IgD-negative memory B cell (primary cell): Measurements from ENCODE around the gene PKP3. TPM values are rescaled to one million over a fixed set of nuclear protein-coding genes. Genes with fewer than 3 reads are reported as not detected.
"Not testable (repeated sequence)": the region's sequence is repeated elsewhere in the genome, so short reads cannot be mapped to it uniquely, and the experiment has no call there.

Source experiments
- H3K27ac Mint-ChIP-seq, 3 donors: one replicate each; pipeline ENCODE4 v1.8.0; 2020 to 2022; ENCODE audit warnings: mild to moderate bottlenecking in 3 of 3, mixed read lengths in 3 of 3, moderate library complexity in 1 of 3
- H3K27me3 Mint-ChIP-seq: one replicate; pipeline ENCODE4 v1.8.0; 2021; ENCODE audit warnings: mixed read lengths
- H3K36me3 Mint-ChIP-seq: one replicate; pipeline ENCODE4 v1.8.0; 2020; ENCODE audit warnings: mild to moderate bottlenecking, mixed read lengths
- H3K4me1 Mint-ChIP-seq, 3 donors: one replicate each; pipeline ENCODE4 v1.8.0; 2020 to 2022; ENCODE audit warnings: mixed read lengths in 3 of 3, mild to moderate bottlenecking in 1 of 3
- H3K4me3 Mint-ChIP-seq, 4 donors: one replicate each; pipeline ENCODE4 v1.8.0; 2020 to 2022; ENCODE audit warnings: mild to moderate bottlenecking in 4 of 4, mixed read lengths in 4 of 4, moderate library complexity in 3 of 4
- H3K9me3 Mint-ChIP-seq, 3 donors: one replicate each; pipeline ENCODE4 v1.8.0; 2020 to 2021; ENCODE audit warnings: mixed read lengths in 3 of 3, mild to moderate bottlenecking in 1 of 3
- polyA plus RNA-seq: library from polyadenylated mRNA; unstranded; fragments of 300-500 nt; fragmentation: Illumina TruSeq; gene quantifications from one replicate; pipeline ENCODE4 v1.2.3, GENCODE V29; 2021

PKP3 gene
- polyA plus RNA-seq, 1 donor from 2014 or later: not detected

DNA sequence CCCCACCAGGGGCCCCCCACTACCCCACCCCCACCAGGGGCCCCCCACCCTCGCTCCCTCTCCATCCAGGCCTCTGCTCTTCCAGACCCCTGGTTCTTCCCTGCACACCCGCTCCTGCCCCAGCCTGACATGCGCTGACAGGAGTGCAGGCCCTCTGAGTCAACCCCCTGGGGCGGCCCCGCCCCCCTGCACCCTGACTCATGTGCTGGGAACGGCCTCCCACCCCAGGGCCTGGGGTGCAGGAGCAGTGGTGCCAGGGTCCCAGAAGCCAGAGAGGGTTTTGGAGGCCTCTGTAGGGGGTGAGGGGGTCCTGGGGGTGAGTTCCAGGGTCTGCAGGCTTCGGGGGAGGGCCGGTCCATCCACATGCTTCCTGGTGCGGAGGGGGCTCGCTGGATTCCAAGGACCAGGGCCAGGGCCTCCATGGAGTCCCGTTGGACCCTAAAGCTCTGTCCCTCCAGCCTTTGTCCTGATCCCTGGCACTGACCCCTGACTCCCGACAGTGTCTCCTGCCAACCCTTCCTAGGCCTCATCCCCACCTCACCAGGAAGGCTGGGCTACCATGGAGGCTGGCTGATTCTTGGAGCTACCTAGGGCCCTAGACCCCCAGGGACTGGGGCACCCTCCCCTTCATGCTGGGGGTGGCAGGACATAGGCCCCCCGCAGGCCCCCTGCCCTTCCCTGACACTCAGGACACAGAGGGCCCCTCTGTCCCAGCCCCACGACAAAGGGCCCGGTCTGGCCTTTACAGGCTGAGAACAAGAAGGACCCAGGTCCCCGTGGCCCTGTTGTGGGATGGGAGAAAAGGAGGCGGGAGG lies 583 bp upstream of the PKP3 start:
- Mint-ChIP-seq H3K27ac (no peak overlapping the region), H3K4me1 (peaks cover 0 to 2% (median 0%) of the 10 kb centered on the region in 3 donors), H3K27me3 (no peaks in the 10 kb centered on the region), H3K9me3 (no peaks in the 10 kb centered on the region), H3K36me3 (no peaks in the 10 kb centered on the region), H3K4me3 (no peak overlapping the region)

DNA sequence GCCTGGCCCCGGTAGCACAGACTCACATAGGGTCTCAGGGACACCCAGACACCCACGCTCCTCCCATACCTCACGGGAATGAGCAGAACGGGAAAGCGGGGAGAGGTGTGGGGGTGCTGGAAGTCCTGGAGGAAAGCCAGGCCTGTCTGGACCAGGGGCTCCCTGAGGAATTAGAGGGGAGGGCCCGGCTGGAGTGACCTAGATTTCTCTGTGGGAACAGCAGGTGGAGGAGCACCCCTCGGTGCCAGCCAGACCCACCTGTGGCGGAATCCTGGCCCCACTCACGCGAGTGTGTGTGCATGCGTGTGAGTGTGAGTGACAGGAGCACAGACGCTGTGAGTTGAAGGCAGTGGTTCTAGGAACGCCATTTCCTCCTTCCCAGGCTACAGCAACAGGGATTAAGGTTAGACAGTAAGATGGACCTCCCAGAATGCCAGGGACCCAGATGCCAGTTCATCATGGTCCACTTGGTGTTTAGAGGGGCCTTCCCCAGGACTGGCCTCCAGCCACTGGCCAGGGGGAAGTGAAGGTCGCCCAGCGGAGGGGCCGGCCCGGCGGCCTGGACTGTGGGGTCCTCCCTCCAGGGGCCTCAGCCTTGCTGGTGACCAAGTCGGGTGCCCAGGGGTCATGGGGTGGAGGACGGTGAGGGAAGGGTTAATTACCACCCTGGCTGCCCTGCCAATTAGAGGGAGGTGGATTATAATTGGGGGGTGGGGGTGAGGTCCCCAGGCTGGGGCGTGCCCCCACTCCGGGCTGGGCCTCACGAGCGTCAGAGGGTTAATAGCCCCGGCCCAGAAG lies 1.0 kb downstream of the PKP3 start:
- Mint-ChIP-seq H3K4me3 (no peak overlapping the region), H3K27me3 (peaks cover 5% of the 10 kb centered on the region), H3K9me3 (no peaks in the 10 kb centered on the region), H3K4me1 (peaks cover 0 to 2% (median 0%) of the 10 kb centered on the region in 3 donors), H3K27ac (no peak overlapping the region), H3K36me3 (no peaks in the 10 kb centered on the region)

- H3K27ac Mint-ChIP-seq: no peak overlapping the region
- H3K36me3 Mint-ChIP-seq: no peaks in the 10 kb centered on the region
- peaks cover 0 to 2% (median 0%) of the 10 kb centered on the region in 3 donors for H3K4me1 Mint-ChIP-seq
- peaks cover 5% of the 10 kb centered on the region for H3K27me3 Mint-ChIP-seq
- H3K9me3 Mint-ChIP-seq: no peaks in the 10 kb centered on the region
- peak overlapping the region in 1 of 4 donors; percentile 78 for H3K4me3 Mint-ChIP-seq
Observed at GRCh38 chr11:395866-396265, 1.9 kb downstream of the PKP3 start.

DNA sequence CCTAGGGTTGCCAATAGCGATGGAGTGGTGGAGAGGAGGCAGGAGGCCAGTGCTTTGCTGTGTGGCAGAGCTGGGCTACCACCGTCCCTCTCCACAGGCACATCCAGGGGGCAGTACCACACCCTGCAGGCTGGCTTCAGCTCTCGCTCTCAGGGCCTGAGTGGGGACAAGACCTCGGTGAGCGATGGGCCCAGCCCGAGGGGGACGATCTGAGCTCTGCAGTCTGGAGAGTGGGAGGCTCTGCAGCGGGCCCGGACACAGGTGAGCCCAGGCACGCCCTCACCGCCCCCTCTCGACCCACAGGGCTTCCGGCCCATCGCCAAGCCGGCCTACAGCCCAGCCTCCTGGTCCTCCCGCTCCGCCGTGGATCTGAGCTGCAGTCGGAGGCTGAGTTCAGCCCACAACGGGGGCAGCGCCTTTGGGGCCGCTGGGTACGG lies 2.5 kb downstream of the PKP3 start:
- Mint-ChIP-seq H3K4me3 (peak overlapping the region in 3 of 4 donors; percentile 59 to 78 (median 63)), H3K27me3 (peaks cover 5% of the 10 kb centered on the region), H3K4me1 (peaks cover 0 to 2% (median 0%) of the 10 kb centered on the region in 3 donors), H3K36me3 (no peaks in the 10 kb centered on the region), H3K9me3 (no peaks in the 10 kb centered on the region), H3K27ac (no peak overlapping the region)

DNA sequence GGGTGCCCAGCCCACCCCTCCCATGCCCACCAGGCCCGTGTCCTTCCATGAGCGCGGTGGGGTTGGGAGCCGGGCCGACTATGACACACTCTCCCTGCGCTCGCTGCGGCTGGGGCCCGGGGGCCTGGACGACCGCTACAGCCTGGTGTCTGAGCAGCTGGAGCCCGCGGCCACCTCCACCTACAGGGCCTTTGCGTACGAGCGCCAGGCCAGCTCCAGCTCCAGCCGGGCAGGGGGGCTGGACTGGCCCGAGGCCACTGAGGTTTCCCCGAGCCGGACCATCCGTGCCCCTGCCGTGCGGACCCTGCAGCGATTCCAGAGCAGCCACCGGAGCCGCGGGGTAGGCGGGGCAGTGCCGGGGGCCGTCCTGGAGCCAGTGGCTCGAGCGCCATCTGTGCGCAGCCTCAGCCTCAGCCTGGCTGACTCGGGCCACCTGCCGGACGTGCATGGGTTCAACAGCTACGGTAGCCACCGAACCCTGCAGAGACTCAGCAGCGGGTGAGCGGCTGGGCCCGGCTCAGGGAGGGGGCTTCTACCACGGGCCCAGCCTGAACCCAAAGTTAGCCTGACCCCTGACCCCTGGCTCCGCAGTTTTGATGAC lies 3.0 kb downstream of the PKP3 start:
- Mint-ChIP-seq H3K4me1 (peaks cover 0 to 2% (median 0%) of the 10 kb centered on the region in 3 donors), H3K9me3 (no peaks in the 10 kb centered on the region), H3K4me3 (peak overlapping the region in 3 of 4 donors; percentile 27 to 78 (median 59)), H3K27me3 (peaks cover 5% of the 10 kb centered on the region), H3K27ac (no peak overlapping the region), H3K36me3 (no peaks in the 10 kb centered on the region)

- H3K36me3 Mint-ChIP-seq: no peaks in the 10 kb centered on the region
- H3K4me1 Mint-ChIP-seq: peaks cover 0 to 2% (median 0%) of the 10 kb centered on the region in 3 donors
- H3K27me3 Mint-ChIP-seq: peaks cover 5% of the 10 kb centered on the region
- H3K4me3 Mint-ChIP-seq: no peak overlapping the region
- peak overlapping the region in 1 of 3 donors; percentile 42 for H3K27ac Mint-ChIP-seq
- no peaks in the 10 kb centered on the region for H3K9me3 Mint-ChIP-seq
Observed at GRCh38 chr11:398826-399225, 4.8 kb downstream of the PKP3 start.

GRCh38 chr11:399731-400211 lies 5.8 kb downstream of the PKP3 start:
- Mint-ChIP-seq H3K9me3 (no peaks in the 10 kb centered on the region), H3K27me3 (peaks cover 10% of the 10 kb centered on the region), H3K27ac (no peak overlapping the region), H3K36me3 (no peaks in the 10 kb centered on the region), H3K4me1 (peaks cover 0 to 2% (median 0%) of the 10 kb centered on the region in 3 donors), H3K4me3 (no peak overlapping the region)

GRCh38 chr11:400241-400689 lies 6.3 kb downstream of the PKP3 start:
- Mint-ChIP-seq H3K4me1 (peaks cover 0 to 2% (median 0%) of the 10 kb centered on the region in 3 donors), H3K36me3 (peaks cover under 1% of the 10 kb centered on the region), H3K9me3 (no peaks in the 10 kb centered on the region), H3K4me3 (no peak overlapping the region), H3K27ac (no peak overlapping the region), H3K27me3 (peaks cover 10% of the 10 kb centered on the region)

DNA sequence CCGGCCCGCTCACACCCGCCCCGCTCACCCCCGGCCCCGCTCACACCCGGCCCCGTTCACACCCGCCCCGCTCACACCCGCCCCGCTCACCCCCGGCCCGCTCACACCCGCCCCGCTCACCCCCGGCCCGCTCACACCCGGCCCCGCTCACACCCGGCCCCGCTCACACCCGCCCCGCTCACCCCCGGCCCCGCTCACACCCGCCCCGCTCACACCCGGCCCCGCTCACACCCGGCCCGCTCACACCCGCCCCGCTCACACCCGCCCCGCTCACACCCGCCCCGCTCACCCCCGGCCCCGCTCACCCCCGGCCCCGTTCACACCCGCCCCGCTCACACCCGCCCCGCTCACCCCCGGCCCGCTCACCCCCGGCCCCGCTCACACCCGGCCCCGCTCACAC lies 7.2 kb downstream of the PKP3 start:
- not testable (repeated sequence) for H3K9me3 Mint-ChIP-seq, H3K36me3 Mint-ChIP-seq, H3K27ac Mint-ChIP-seq, H3K4me3 Mint-ChIP-seq, H3K4me1 Mint-ChIP-seq
- H3K27me3 Mint-ChIP-seq: peaks cover 10% of the 10 kb centered on the region

- H3K27ac Mint-ChIP-seq: peak overlapping the region in 1 of 3 donors; percentile 31
- peaks cover 0 to 2% (median 0%) of the 10 kb centered on the region in 3 donors for H3K4me1 Mint-ChIP-seq
- peaks cover 1% of the 10 kb centered on the region for H3K36me3 Mint-ChIP-seq
- H3K27me3 Mint-ChIP-seq: peaks cover 10% of the 10 kb centered on the region
- H3K4me3 Mint-ChIP-seq: no peak overlapping the region
- no peaks in the 10 kb centered on the region for H3K9me3 Mint-ChIP-seq
Observed at GRCh38 chr11:403021-403760, 9.2 kb downstream of the PKP3 start.

GRCh38 chr11:403761-404431 lies 9.9 kb downstream of the PKP3 start:
- H3K4me3 Mint-ChIP-seq: no peak overlapping the region
- peak overlapping the region in 1 of 3 donors; percentile 58 for H3K27ac Mint-ChIP-seq
- peaks cover 1% of the 10 kb centered on the region for H3K36me3 Mint-ChIP-seq
- H3K4me1 Mint-ChIP-seq: peaks cover 0 to 2% (median 0%) of the 10 kb centered on the region in 3 donors
- peaks cover 10% of the 10 kb centered on the region for H3K27me3 Mint-ChIP-seq
- no peaks in the 10 kb centered on the region for H3K9me3 Mint-ChIP-seq

DNA sequence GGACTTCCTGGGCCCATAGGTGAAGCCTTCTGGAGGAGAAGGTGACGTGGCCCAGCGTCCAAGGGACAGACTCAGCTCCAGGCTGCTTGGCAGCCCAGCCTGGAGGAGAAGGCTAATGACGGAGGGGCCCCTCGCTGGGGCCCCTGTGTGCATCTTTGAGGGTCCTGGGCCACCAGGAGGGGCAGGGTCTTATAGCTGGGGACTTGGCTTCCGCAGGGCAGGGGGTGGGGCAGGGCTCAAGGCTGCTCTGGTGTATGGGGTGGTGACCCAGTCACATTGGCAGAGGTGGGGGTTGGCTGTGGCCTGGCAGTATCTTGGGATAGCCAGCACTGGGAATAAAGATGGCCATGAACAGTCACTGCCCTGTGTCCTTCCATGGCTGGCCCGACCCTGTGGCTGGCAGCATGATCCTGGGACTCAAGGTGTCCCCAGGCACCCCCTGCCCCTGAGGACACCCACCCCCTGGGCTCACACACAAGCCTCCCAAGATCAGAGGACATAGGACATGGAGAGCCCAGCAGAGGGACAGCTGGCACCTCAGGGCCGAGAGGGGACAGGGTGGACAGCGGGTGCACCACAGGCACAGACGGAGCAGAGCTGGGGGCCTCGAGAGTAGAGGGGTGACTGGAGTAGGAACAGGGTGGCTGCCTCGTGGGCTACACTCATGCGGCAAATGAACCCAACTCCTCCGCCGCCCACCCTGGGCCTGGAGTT lies 10.7 kb downstream of the PKP3 start:
- Mint-ChIP-seq H3K36me3 (peaks cover 1% of the 10 kb centered on the region), H3K27ac (peak overlapping the region in 1 of 3 donors; percentile 64), H3K9me3 (no peaks in the 10 kb centered on the region), H3K4me3 (peak overlapping the region in 1 of 4 donors; percentile 45), H3K27me3 (peaks cover 7% of the 10 kb centered on the region), H3K4me1 (peaks cover 0 to 2% (median under 1%) of the 10 kb centered on the region in 3 donors)

GRCh38 chr11:405323-405953 lies 11.4 kb downstream of the PKP3 start:
- peaks cover 0 to 2% (median 2%) of the 10 kb centered on the region in 3 donors for H3K4me1 Mint-ChIP-seq
- H3K27ac Mint-ChIP-seq: peak overlapping the region in 2 of 3 donors; percentile 59 to 64
- H3K4me3 Mint-ChIP-seq: peak overlapping the region in 1 of 4 donors; percentile 61
- no peaks in the 10 kb centered on the region for H3K9me3 Mint-ChIP-seq
- H3K27me3 Mint-ChIP-seq: peaks cover 5% of the 10 kb centered on the region
- H3K36me3 Mint-ChIP-seq: peaks cover 1% of the 10 kb centered on the region
